Loucy (cell line): ENCODE data around the gene UQCR10.

Experiments used
- EZH2phosphoT487 ChIP-seq: fragments of 200-600 bp; IDR thresholded peaks from 2 replicates; pipeline ENCODE4 v1.6.1; 2018; ENCODE audit warnings: antibody characterized with exemption, mild to moderate bottlenecking, moderate library complexity, borderline replicate concordance
- TF ChIP-seq, protein P1 (sequence below): fragments of 200-600 bp; sonication (generic); conservative IDR thresholded peaks from 2 replicates; pipeline ENCODE4 v1.5.1; 2014; ENCODE audit warnings: mild to moderate bottlenecking, antibody characterized with exemption, low read length

DNA sequence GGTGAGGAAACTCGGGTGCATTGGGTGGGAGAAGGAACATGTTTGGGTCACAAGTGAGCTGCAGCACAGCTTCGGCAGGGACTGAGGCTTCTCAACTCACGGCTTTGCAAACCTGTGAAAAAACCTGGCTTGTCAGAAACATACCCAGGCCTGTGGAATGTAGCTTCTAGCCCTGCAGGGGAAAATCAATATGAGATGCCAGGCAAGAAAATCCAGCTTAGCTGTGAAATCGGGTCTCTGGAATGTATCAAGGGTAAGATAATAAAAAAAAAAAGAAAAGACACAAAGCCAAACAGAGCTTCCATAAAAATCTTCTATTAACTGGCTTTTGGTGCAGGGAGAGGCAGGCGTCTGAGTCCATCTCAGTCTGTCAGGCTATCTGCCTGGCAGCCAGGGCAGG, 28.5 kb downstream of the UQCR10 start:
- TF ChIP-seq, protein P1, sequence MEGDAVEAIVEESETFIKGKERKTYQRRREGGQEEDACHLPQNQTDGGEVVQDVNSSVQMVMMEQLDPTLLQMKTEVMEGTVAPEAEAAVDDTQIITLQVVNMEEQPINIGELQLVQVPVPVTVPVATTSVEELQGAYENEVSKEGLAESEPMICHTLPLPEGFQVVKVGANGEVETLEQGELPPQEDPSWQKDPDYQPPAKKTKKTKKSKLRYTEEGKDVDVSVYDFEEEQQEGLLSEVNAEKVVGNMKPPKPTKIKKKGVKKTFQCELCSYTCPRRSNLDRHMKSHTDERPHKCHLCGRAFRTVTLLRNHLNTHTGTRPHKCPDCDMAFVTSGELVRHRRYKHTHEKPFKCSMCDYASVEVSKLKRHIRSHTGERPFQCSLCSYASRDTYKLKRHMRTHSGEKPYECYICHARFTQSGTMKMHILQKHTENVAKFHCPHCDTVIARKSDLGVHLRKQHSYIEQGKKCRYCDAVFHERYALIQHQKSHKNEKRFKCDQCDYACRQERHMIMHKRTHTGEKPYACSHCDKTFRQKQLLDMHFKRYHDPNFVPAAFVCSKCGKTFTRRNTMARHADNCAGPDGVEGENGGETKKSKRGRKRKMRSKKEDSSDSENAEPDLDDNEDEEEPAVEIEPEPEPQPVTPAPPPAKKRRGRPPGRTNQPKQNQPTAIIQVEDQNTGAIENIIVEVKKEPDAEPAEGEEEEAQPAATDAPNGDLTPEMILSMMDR: no peak
- TF ChIP-seq EZH2phosphoT487: no peak
